Progenitor cell of endocrine pancreas (in vitro differentiated cells): Measurements from ENCODE around the gene ASIC1. TPM values are rescaled to one million over a fixed set of nuclear protein-coding genes. Genes with fewer than 3 reads are reported as not detected.

Experiments
- DNase-seq: peaks from one replicate; pipeline ENCODE4 v3.0.0; 2021; ENCODE audit warnings: low spot score; ENCODE audit not compliant: unreplicated experiment
- H3K27ac Mint-ChIP-seq: 2 replicates; pipeline ENCODE4 v1.8.0; 2021; ENCODE audit warnings: mild to moderate bottlenecking, moderate library complexity, mixed read lengths
- H3K27me3 Mint-ChIP-seq: 2 replicates; pipeline ENCODE4 v1.8.0; 2021; ENCODE audit warnings: mixed read lengths
- H3K36me3 Mint-ChIP-seq: 2 replicates; pipeline ENCODE4 v1.8.0; 2022; ENCODE audit warnings: mixed read lengths; ENCODE audit not compliant: insufficient read depth
- H3K4me1 Mint-ChIP-seq: 2 replicates; pipeline ENCODE4 v1.8.0; 2021; ENCODE audit warnings: low read depth, mixed read lengths
- H3K4me3 Mint-ChIP-seq: 2 replicates; pipeline ENCODE4 v1.8.0; 2021; ENCODE audit warnings: low read depth, mild to moderate bottlenecking, moderate library complexity, mixed read lengths
- H3K9me3 Mint-ChIP-seq: 2 replicates; pipeline ENCODE4 v1.8.0; 2021; ENCODE audit warnings: low read depth, mixed read lengths
- total RNA-seq: library from RNA; stranded (reverse); gene quantifications from 2 replicates; pipeline ENCODE4 v1.2.1, GENCODE V29; 2021
- TF ChIP-seq, protein P1 (sequence below): fragments of 200-600 bp; sonication (generic); IDR thresholded peaks from one replicate; pipeline ENCODE4 v1.5.0; 2021; ENCODE audit warnings: antibody characterized with exemption, mild to moderate bottlenecking; ENCODE audit not compliant: unreplicated experiment

Gene ASIC1
- total RNA-seq, 1 donor from 2014 or later: 5.2 TPM

DNA sequence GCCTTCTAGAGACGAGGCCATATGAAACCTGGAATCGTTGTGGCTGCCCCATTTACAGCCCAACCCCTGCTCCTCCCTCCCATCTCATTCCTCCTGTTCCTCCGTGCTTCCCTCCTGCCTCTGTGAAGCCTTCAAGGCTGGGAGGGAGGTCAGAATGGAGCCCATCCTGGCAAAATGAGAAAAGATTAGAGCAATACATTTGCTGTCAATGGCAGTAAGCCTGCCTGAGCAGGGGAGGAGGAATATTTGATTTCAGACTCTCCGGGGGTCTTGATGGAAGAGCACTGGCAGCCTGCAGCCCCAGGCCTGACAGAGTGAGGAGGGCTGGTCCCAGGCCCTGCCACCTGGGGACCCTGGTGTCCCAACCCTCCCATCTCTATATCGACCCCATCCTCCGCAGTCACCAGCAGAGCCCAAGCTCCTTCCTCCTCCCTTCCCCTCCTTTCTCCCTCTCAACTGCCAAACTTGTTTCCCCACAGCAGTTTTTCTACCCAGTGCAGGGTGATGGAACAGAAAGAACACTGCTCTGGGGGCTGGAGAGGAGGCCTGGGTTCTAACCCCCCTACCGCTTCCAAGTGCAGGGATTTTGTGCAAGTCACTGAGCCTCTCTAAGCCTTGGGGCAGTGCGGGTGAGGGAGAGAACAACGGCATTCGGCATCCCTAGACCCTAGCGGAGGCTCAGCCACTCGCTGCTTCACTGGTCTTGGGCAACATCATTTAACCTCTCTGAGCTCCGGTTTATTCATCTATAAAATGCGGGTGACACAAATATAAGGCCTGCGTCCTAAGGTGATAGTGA lies 16.1 kb upstream of the ASIC1 start:
- TF ChIP-seq, protein P1, sequence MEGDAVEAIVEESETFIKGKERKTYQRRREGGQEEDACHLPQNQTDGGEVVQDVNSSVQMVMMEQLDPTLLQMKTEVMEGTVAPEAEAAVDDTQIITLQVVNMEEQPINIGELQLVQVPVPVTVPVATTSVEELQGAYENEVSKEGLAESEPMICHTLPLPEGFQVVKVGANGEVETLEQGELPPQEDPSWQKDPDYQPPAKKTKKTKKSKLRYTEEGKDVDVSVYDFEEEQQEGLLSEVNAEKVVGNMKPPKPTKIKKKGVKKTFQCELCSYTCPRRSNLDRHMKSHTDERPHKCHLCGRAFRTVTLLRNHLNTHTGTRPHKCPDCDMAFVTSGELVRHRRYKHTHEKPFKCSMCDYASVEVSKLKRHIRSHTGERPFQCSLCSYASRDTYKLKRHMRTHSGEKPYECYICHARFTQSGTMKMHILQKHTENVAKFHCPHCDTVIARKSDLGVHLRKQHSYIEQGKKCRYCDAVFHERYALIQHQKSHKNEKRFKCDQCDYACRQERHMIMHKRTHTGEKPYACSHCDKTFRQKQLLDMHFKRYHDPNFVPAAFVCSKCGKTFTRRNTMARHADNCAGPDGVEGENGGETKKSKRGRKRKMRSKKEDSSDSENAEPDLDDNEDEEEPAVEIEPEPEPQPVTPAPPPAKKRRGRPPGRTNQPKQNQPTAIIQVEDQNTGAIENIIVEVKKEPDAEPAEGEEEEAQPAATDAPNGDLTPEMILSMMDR: no peak
- H3K4me3 Mint-ChIP-seq: no peak overlapping the region
- no peak for DNase-seq
- H3K9me3 Mint-ChIP-seq: no peaks in the 10 kb centered on the region
- no peaks in the 10 kb centered on the region for H3K4me1 Mint-ChIP-seq
- H3K27me3 Mint-ChIP-seq: peaks cover 29% of the 10 kb centered on the region
- no peak overlapping the region for H3K27ac Mint-ChIP-seq
- H3K36me3 Mint-ChIP-seq: no peaks in the 10 kb centered on the region

DNA sequence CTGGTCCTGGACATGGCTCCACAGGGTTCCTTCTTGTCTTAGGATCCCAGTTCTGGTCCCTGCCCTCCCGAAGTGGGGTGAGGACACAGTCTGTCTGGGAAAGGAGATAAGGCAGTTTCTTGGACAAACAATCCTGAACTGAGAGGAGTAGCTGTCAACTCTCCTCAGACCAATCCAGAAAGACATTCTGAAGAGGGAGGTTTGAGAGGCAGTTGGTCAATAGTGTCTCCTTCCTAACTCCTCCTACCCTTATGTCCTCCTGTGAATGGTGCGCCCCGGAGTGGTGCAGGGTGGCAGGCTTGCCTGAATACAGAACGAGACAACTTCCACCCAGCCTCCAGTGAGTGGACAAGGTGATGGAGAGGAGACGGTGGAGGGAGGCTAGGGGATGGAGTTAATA lies 15.4 kb upstream of the ASIC1 start:
- Mint-ChIP-seq H3K4me3 (no peak overlapping the region), H3K4me1 (no peaks in the 10 kb centered on the region), H3K36me3 (no peaks in the 10 kb centered on the region), H3K9me3 (no peaks in the 10 kb centered on the region), H3K27ac (no peak overlapping the region), H3K27me3 (peaks cover 25% of the 10 kb centered on the region)
- TF ChIP-seq, protein P1: no peak
- DNase-seq: no peak

- H3K27me3 Mint-ChIP-seq: peaks cover 33% of the 10 kb centered on the region
- no peak overlapping the region for H3K4me3 Mint-ChIP-seq
- no peaks in the 10 kb centered on the region for H3K36me3 Mint-ChIP-seq
- no peak for DNase-seq
- no peaks in the 10 kb centered on the region for H3K4me1 Mint-ChIP-seq
- H3K9me3 Mint-ChIP-seq: no peaks in the 10 kb centered on the region
- no peak overlapping the region for H3K27ac Mint-ChIP-seq
- TF ChIP-seq, protein P1: no peak
Observed at GRCh38 chr12:50042693-50043092, 14.7 kb upstream of the ASIC1 start.

- no peak overlapping the region for H3K27ac Mint-ChIP-seq
- no peaks in the 10 kb centered on the region for H3K9me3 Mint-ChIP-seq
- no peaks in the 10 kb centered on the region for H3K4me1 Mint-ChIP-seq
- peaks cover 31% of the 10 kb centered on the region for H3K27me3 Mint-ChIP-seq
- H3K36me3 Mint-ChIP-seq: no peaks in the 10 kb centered on the region
- TF ChIP-seq, protein P1: no peak
- DNase-seq: no peak
- H3K4me3 Mint-ChIP-seq: no peak overlapping the region
Observed at GRCh38 chr12:50043308-50043707, 14.1 kb upstream of the ASIC1 start.

DNA sequence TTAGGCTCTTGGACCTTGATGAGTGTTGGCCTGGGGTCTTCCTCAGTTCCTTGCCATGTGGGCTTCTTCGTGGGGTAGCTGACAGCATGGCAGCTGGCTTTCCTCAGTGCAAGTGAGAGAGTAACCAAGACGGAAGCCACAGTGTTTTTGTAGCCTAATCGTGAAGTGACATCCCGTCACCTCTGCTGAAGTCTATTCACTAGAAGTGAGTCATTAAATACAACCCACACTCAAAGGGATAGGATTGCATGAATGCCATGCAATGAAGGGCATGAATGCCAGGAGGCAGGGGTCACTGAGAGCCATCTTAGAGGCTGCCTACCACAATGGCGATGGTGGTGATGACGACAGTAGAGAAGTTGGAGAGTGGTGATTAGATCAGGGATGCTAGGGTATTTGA lies 13.5 kb upstream of the ASIC1 start:
- Mint-ChIP-seq H3K36me3 (no peaks in the 10 kb centered on the region), H3K4me1 (no peaks in the 10 kb centered on the region), H3K4me3 (no peak overlapping the region), H3K9me3 (no peaks in the 10 kb centered on the region), H3K27me3 (peaks cover 29% of the 10 kb centered on the region), H3K27ac (no peak overlapping the region)
- no peak for DNase-seq
- TF ChIP-seq, protein P1: no peak
